ENCODE data around the gene TMEM186. TPM values are rescaled to one million over a fixed set of nuclear protein-coding genes. Genes with fewer than 3 reads are reported as not detected.
"Not testable (repeated sequence)": the region's sequence is repeated elsewhere in the genome, so short reads cannot be mapped to it uniquely, and the experiment has no call there.

Gene TMEM186
- total and polyA plus RNA-seq, 2 donors (not counting 1 experiment from before 2014, with no cell fraction given), result 5.8 to 16.7 TPM

- no peak for ATAC-seq (ENCODE audit: low read depth)
- POLR2A ChIA-PET, result no interaction called here
- CTCF ChIA-PET, result interaction anchor here (0.6 kb wide), 1 partner anchor 16 kb away, joined by 4 read pairs; no protein-coding TSS in a partner anchor
Measured at GRCh38 chr16:8804313-8804712, 6.9 kb upstream of the TMEM186 start.

GRCh38 chr16:8803733-8804132, 6.3 kb upstream of the TMEM186 start:
- H3K4me2 ChIP-seq (replicated peaks; ENCODE audit: low read depth, low read length, poor library complexity, severe bottlenecking); H3K27me3 ChIP-seq (replicated peaks in 1 of 4; ENCODE audit: control extremely low read depth in 1 of 4, control insufficient read depth in 3 of 4, insufficient read depth in 4 of 4, low read length in 3 of 4); H3K27me3 Mint-ChIP-seq; H3K4me3 Mint-ChIP-seq; CTCF ChIA-PET; H2AFZ ChIP-seq (ENCODE audit: insufficient read depth, low read depth, low read length, poor library complexity, severe bottlenecking); H3K27ac ChIP-seq (ENCODE audit: low read length in 2 of 2); POLR2A ChIA-PET; ATAC-seq (ENCODE audit: low read depth); H3K27ac Mint-ChIP-seq; H3K9me3 Mint-ChIP-seq (ENCODE audit: insufficient read depth); H3K9ac ChIP-seq (ENCODE audit: low read length); intact Hi-C loops (cut with micrococcal nuclease); H3K4me1 Mint-ChIP-seq; H3K9me3 ChIP-seq (ENCODE audit: control extremely low read depth in 1 of 3, control insufficient read depth in 2 of 3, insufficient read depth in 1 of 3, low read length in 2 of 3); H3K4me3 ChIP-seq (ENCODE audit: control extremely low read depth in 1 of 5, extremely low read depth in 1 of 5, insufficient read depth in 1 of 5, low read depth in 2 of 5, low read length in 4 of 5); DNase-seq: not testable (repeated sequence)
- Histone ChIP-seq H3K79me2 (ENCODE audit: control insufficient read depth, insufficient read depth, low read length) (peaks cover 60% of the 10 kb centered on the region), H3K36me3 (replicated peaks in 1 of 2; ENCODE audit: control extremely low read depth in 1 of 2, control insufficient read depth in 1 of 2, extremely low read depth in 1 of 2, insufficient read depth in 2 of 2, low read length in 1 of 2) (peaks cover 0 to 58% of the 10 kb centered on the region in 2 experiments), H4K20me1 (ENCODE audit: control insufficient read depth, insufficient read depth, low read length, poor library complexity, severe bottlenecking) (peaks cover 15% of the 10 kb centered on the region), H3K4me1 (ENCODE audit: control insufficient read depth in 2 of 2, insufficient read depth in 2 of 2, low read length in 2 of 2) (peaks cover 10 to 11% of the 10 kb centered on the region in 2 donors)
- WGBS (ENCODE audit: insufficient coverage), result 96% methylated on average over 12 of the region's 12 CpGs

More at GRCh38 chr16:8804313-8804712, 6.9 kb upstream of the TMEM186 start:
- Histone ChIP-seq H3K9ac (ENCODE audit: low read length) (no peak overlapping the region), H3K4me2 (replicated peaks; ENCODE audit: low read depth, low read length, poor library complexity, severe bottlenecking) (no peak overlapping the region), H3K4me3 (ENCODE audit: control extremely low read depth in 1 of 5, extremely low read depth in 1 of 5, insufficient read depth in 1 of 5, low read depth in 2 of 5, low read length in 4 of 5) (no peak overlapping the region), H3K79me2 (ENCODE audit: control insufficient read depth, insufficient read depth, low read length) (peaks cover 59% of the 10 kb centered on the region), H3K36me3 (replicated peaks in 1 of 2; ENCODE audit: control extremely low read depth in 1 of 2, control insufficient read depth in 1 of 2, extremely low read depth in 1 of 2, insufficient read depth in 2 of 2, low read length in 1 of 2) (peaks cover 0 to 64% of the 10 kb centered on the region in 2 experiments), H2AFZ (ENCODE audit: insufficient read depth, low read depth, low read length, poor library complexity, severe bottlenecking) (no peak overlapping the region), H3K27ac (ENCODE audit: low read length in 2 of 2) (no peak overlapping the region), H4K20me1 (ENCODE audit: control insufficient read depth, insufficient read depth, low read length, poor library complexity, severe bottlenecking) (peaks cover 15% of the 10 kb centered on the region), H3K9me3 (ENCODE audit: control extremely low read depth in 1 of 3, control insufficient read depth in 2 of 3, insufficient read depth in 1 of 3, low read length in 2 of 3) (no peaks in the 10 kb centered on the region), H3K27me3 (replicated peaks in 1 of 4; ENCODE audit: control extremely low read depth in 1 of 4, control insufficient read depth in 3 of 4, insufficient read depth in 4 of 4, low read length in 3 of 4) (no peaks in the 10 kb centered on the region), H3K4me1 (ENCODE audit: control insufficient read depth in 2 of 2, insufficient read depth in 2 of 2, low read length in 2 of 2) (peaks cover 5% of the 10 kb centered on the region in 2 donors)
- peaks cover 3% of the 10 kb centered on the region for H3K4me1 Mint-ChIP-seq
- intact Hi-C loops (cut with micrococcal nuclease), result no loop called here
- DNase-seq, result no peak
- no peaks in the 10 kb centered on the region for H3K27me3 Mint-ChIP-seq
- TF ChIP-seq EZH2 (IDR thresholded peaks at IDR 0.05; ENCODE audit: borderline replicate concordance, insufficient read depth, low read depth, low read length, poor library complexity, severe bottlenecking) (no peak), CTCF (IDR thresholded peaks at IDR 0.05) (no peak)
- no peak overlapping the region for H3K27ac Mint-ChIP-seq
- H3K4me3 Mint-ChIP-seq, result no peak overlapping the region
- WGBS (ENCODE audit: insufficient coverage), result 97% methylated on average over 5 of the region's 6 CpGs
- no peaks in the 10 kb centered on the region for H3K9me3 Mint-ChIP-seq (ENCODE audit: insufficient read depth)

All from B cell (primary cell).